ENCODE measurements around the gene L3MBTL4.

GRCh38 chr18:5984245-5984644, 430.5 kb downstream of the L3MBTL4 start:
- no peak for TF ChIP-seq CTCF (IDR thresholded peaks at IDR 0.05)
- no peak for TF ChIP-seq TCF7L2 (IDR thresholded peaks at IDR 0.05; ENCODE audit: low read depth, low read length)

Measured in Panc1 (cell line).